Liver (tissue), 3 donors: ENCODE data around the gene PITPNC1.

Experiments
- ATF3 ChIP-seq: IDR thresholded peaks from 2 replicates; pipeline ENCODE4 v1.6.1; 2016; ENCODE audit warnings: antibody characterized with exemption
- EGR1 ChIP-seq, 2 donors: IDR thresholded peaks; 2 replicates each; pipeline ENCODE4 v1.6.1; 2016 to 2018; ENCODE audit warnings: antibody characterized with exemption in 2 of 2, low read depth in 2 of 2
- GABPA ChIP-seq, 2 donors: IDR thresholded peaks in 1 of 2; conservative IDR thresholded peaks in 1 of 2; 2 replicates each; pipeline ENCODE4 v1.6.1; 2016; ENCODE audit warnings: antibody characterized with exemption in 2 of 2, mild to moderate bottlenecking in 1 of 2, moderate library complexity in 1 of 2
- JUND ChIP-seq, 2 donors: IDR thresholded peaks; 2 replicates each; pipeline ENCODE4 v1.6.1; 2016; ENCODE audit warnings: antibody characterized with exemption in 2 of 2
- MAX ChIP-seq: IDR thresholded peaks from 2 replicates; pipeline ENCODE4 v1.6.1; 2016; ENCODE audit warnings: antibody characterized with exemption
- RAD21 ChIP-seq, 2 donors: IDR thresholded peaks; 2 replicates each; pipeline ENCODE4 v1.6.1; 2016; ENCODE audit warnings: antibody characterized with exemption in 2 of 2, mild to moderate bottlenecking in 2 of 2
- REST ChIP-seq: IDR thresholded peaks from 2 replicates; pipeline ENCODE4 v1.6.1; 2016; ENCODE audit warnings: antibody characterized with exemption, mild to moderate bottlenecking
- RXRA ChIP-seq, 2 donors: IDR thresholded peaks; 2 replicates each; pipeline ENCODE4 v1.6.1; 2017 to 2018; ENCODE audit warnings: antibody characterized with exemption in 2 of 2, mild to moderate bottlenecking in 1 of 2
- TAF1 ChIP-seq: conservative IDR thresholded peaks from 2 replicates; pipeline ENCODE4 v1.6.1; 2016; ENCODE audit warnings: antibody characterized with exemption, mild to moderate bottlenecking
- YY1 ChIP-seq: IDR thresholded peaks from 2 replicates; pipeline ENCODE4 v1.6.1; 2016; ENCODE audit warnings: antibody characterized with exemption, mild to moderate bottlenecking
- ZBTB33 ChIP-seq: IDR thresholded peaks from 2 replicates; pipeline ENCODE4 v1.6.1; 2016; ENCODE audit warnings: antibody characterized with exemption
- TF ChIP-seq, protein P1 (sequence below): fragments of 150-350 bp; IDR thresholded peaks from 2 replicates; pipeline ENCODE4 v1.5.1; 2017; ENCODE audit warnings: improper control_type of control experiment, low read depth, low read length; ENCODE audit not compliant: missing input control
- donor health status: healthy.
- donor health status: healthy.

- TF ChIP-seq, protein P1, sequence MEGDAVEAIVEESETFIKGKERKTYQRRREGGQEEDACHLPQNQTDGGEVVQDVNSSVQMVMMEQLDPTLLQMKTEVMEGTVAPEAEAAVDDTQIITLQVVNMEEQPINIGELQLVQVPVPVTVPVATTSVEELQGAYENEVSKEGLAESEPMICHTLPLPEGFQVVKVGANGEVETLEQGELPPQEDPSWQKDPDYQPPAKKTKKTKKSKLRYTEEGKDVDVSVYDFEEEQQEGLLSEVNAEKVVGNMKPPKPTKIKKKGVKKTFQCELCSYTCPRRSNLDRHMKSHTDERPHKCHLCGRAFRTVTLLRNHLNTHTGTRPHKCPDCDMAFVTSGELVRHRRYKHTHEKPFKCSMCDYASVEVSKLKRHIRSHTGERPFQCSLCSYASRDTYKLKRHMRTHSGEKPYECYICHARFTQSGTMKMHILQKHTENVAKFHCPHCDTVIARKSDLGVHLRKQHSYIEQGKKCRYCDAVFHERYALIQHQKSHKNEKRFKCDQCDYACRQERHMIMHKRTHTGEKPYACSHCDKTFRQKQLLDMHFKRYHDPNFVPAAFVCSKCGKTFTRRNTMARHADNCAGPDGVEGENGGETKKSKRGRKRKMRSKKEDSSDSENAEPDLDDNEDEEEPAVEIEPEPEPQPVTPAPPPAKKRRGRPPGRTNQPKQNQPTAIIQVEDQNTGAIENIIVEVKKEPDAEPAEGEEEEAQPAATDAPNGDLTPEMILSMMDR = no peak
- TF ChIP-seq EGR1 (IDR thresholded peaks at IDR 0.05; ENCODE audit: low read depth in 2 of 2) (no peak), ATF3 (no peak), MAX (no peak), GABPA (IDR thresholded peaks at IDR 0.05 in 1 of 2, conservative IDR thresholded peaks at IDR 0.05 in 1 of 2) (no peak), RXRA (IDR thresholded peaks at IDR 0.05) (no peak), RAD21 (IDR thresholded peaks at IDR 0.05) (no peak), TAF1 (no peak), JUND (IDR thresholded peaks at IDR 0.05) (no peak), ZBTB33 (no peak), REST (no peak), YY1 (no peak)
These were observed 71.4 kb downstream of the PITPNC1 start for GRCh38 chr17:67448449-67448848.
